ENCODE data around the gene SLC6A3.

DNA sequence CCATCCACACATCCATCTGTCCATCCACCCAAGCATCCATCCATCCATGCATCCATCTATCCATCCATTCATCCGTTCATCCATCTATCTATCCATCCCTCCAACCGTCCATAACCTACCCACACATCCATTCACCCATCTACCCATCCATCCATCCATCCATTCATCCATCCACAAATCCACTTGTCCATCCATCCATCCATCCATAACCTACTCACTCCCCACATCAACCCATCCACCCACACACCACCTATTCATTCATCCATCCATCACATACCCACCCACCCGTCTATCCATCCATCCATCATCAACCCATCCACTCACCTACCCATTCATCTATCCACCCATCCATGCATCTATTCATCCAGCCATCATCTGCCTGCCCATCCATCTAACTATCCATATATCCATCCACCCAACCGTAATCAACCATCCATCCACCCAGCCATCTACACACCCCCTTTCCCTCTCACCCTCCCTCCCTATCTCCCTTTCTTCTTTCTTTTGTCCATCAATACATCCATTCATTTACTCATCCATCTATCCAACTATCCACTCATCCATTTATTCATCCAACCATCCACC is 56.8 kb downstream of the SLC6A3 start:
- TF ChIP-seq POLR2A (IDR thresholded peaks at IDR 0.05; ENCODE audit: low read length) (no peak), GATA1 (IDR thresholded peaks at IDR 0.05; ENCODE audit: low read depth, low read length) (no peak)
